GM12878 (cell line): ENCODE results near the gene SPRYD7.

Experiments
- ATF2 ChIP-seq: IDR thresholded peaks from 2 replicates; pipeline ENCODE4 v1.6.1; 2012; ENCODE audit warnings: low read length, inconsistent platforms
- CBFB ChIP-seq: IDR thresholded peaks from 2 replicates; pipeline ENCODE4 v1.6.1; 2016; ENCODE audit warnings: antibody characterized with exemption, low read depth
- CHD2 ChIP-seq: IDR thresholded peaks from 2 replicates; pipeline ENCODE4 v1.6.1; 2011; ENCODE audit warnings: low read depth, low read length, improper control_type of control experiment, borderline replicate concordance
- E2F4 ChIP-seq: IDR thresholded peaks from 2 replicates; pipeline ENCODE4 v1.6.1; 2012; ENCODE audit warnings: low read depth, low read length, improper control_type of control experiment
- IRF3 ChIP-seq: fragments of 450-650 bp; IDR thresholded peaks from 2 replicates; pipeline ENCODE4 v1.6.1; 2014; ENCODE audit warnings: mild to moderate bottlenecking
- JUNB ChIP-seq: IDR thresholded peaks from 2 replicates; pipeline ENCODE4 v1.6.1; 2016; ENCODE audit warnings: antibody characterized with exemption, mild to moderate bottlenecking
- NFYB ChIP-seq: IDR thresholded peaks from 2 replicates; pipeline ENCODE4 v1.6.1; 2011; ENCODE audit warnings: low read depth, mild to moderate bottlenecking, low read length, improper control_type of control experiment, moderate library complexity; ENCODE audit not compliant: insufficient read depth
- RFX5 ChIP-seq: IDR thresholded peaks from 2 replicates; pipeline ENCODE4 v1.6.1; 2011; ENCODE audit warnings: low read depth, low read length, improper control_type of control experiment
- SP1 ChIP-seq: IDR thresholded peaks from one replicate; pipeline ENCODE4 v1.6.1; 2011; ENCODE audit warnings: low read depth, low read length
- SRF ChIP-seq, 2 experiments: IDR thresholded peaks; 2 replicates each; pipeline ENCODE4 v1.6.1; 2011; ENCODE audit warnings: low read depth in 2 of 2, low read length in 2 of 2, mild to moderate bottlenecking in 1 of 2, moderate library complexity in 1 of 2
- TAF1 ChIP-seq: IDR thresholded peaks from 2 replicates; pipeline ENCODE4 v1.6.1; 2011; ENCODE audit warnings: mild to moderate bottlenecking, low read depth, low read length, borderline replicate concordance
- TCF12 ChIP-seq: IDR thresholded peaks from 2 replicates; pipeline ENCODE4 v1.6.1; 2011; ENCODE audit warnings: low read depth, mild to moderate bottlenecking, low read length
- ZNF24 ChIP-seq: fragments of 450-650 bp; IDR thresholded peaks from 2 replicates; pipeline ENCODE4 v1.6.1; 2017; ENCODE audit warnings: antibody characterized with exemption, mild to moderate bottlenecking

GRCh38 chr13:49908637-49909036 lies 27.5 kb downstream of the SPRYD7 start:
- TF ChIP-seq TAF1 (no peak), E2F4 (no peak), TCF12 (no peak), SP1 (no peak), IRF3 (no peak), CBFB (no peak), CHD2 (no peak), SRF (IDR thresholded peaks at IDR 0.05; ENCODE audit: low read depth in 2 of 2, low read length in 2 of 2) (no peak), RFX5 (no peak), ZNF24 (no peak), NFYB (no peak), JUNB (no peak), ATF2 (no peak)
